Immature natural killer cell (primary cell): ENCODE results near the gene AUP1. TPM values are rescaled to one million over a fixed set of nuclear protein-coding genes. Genes with fewer than 3 reads are reported as not detected.
A peak's percentile ranks its signal among the peaks of the same experiment; 100 is the strongest.

Experiments
- DNase-seq, 3 donors: peaks; one replicate each; pipeline ENCODE4 v3.0.0; 2022; ENCODE audit warnings: mixed read lengths in 1 of 3
- H3K27ac Mint-ChIP-seq, 6 donors: one replicate each; pipeline ENCODE4 v1.8.0; 2020; ENCODE audit warnings: mixed read lengths in 6 of 6, mild to moderate bottlenecking in 5 of 6, inconsistent platforms in 4 of 6, moderate library complexity in 3 of 6
- H3K27me3 Mint-ChIP-seq, 3 donors: one replicate each; pipeline ENCODE4 v1.8.0; 2020 to 2021; ENCODE audit warnings: low read depth in 3 of 3, mild to moderate bottlenecking in 3 of 3, mixed read lengths in 3 of 3, moderate library complexity in 3 of 3, inconsistent platforms in 1 of 3
- H3K36me3 Mint-ChIP-seq, 3 donors: one replicate each; pipeline ENCODE4 v1.8.0; 2020; ENCODE audit warnings: mixed read lengths in 3 of 3, inconsistent platforms in 2 of 3, mild to moderate bottlenecking in 2 of 3
- H3K4me1 Mint-ChIP-seq, 2 donors: one replicate each; pipeline ENCODE4 v1.8.0; 2020; ENCODE audit warnings: inconsistent platforms in 2 of 2, mild to moderate bottlenecking in 2 of 2, mixed read lengths in 2 of 2, moderate library complexity in 1 of 2
- H3K4me3 Mint-ChIP-seq, 5 donors: one replicate each; pipeline ENCODE4 v1.8.0; 2020; ENCODE audit warnings: mild to moderate bottlenecking in 5 of 5, mixed read lengths in 5 of 5, inconsistent platforms in 3 of 5, moderate library complexity in 3 of 5
- H3K9me3 Mint-ChIP-seq, 6 donors: one replicate each; pipeline ENCODE4 v1.8.0; 2020; ENCODE audit warnings: mild to moderate bottlenecking in 6 of 6, mixed read lengths in 6 of 6, inconsistent platforms in 4 of 6, moderate library complexity in 3 of 6
- polyA plus RNA-seq, 3 donors: library from polyadenylated mRNA; unstranded; fragments of 300-500 nt; fragmentation: Illumina TruSeq; gene quantifications; one replicate each; pipeline ENCODE4 v1.2.3, GENCODE V29; 2021

AUP1 gene
- polyA plus RNA-seq, 3 donors from 2014 or later: 107 to 126 (median 118) TPM

DNA sequence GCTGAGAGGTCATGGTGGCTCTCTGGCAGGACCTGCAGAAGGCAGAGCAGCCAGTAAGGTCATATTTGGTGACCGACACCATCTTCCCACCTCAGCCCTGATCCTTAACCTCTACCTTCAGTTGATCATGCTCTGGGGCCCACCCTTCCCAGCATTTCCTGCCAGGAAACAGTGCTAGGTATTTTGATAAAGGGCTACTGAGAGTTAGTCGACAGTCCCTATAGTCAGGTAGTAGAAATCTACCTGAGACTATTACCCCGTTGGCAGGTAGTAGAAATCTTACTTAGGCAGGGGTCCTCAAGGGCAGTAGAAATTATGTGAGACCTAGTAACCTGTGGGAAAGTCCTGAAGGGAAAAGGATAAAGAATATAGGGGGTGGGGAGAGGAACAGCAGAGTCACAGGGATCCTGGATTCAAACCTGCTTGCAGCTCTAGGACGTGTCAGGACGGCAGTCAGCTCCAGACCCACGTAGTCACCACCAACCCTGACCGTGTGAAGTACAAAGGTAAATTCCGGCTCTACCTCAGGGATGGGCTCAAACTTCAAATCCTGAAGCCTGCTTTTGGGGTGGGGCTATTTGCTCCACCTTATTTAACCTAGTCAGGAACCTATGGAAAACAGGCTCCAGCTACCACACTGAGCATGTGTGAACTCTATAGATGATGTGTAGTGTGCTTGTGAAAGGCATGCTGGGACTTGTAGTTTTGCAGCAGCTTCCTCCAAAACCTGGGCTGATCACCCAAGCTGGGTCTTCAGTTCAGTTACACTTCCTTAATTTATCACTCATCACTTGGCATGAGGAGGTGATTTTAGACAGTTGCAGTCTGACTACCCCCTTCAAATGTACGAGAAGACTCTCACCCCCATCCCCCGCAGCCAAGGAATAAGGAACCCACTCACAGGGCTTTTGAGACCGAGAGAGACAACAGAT lies 3.5 kb downstream of the AUP1 start, which contains the start of gene DQX1:
DQX1 (minus strand) TSS at position 515 of the 932 bp plus-strand sequence; CDS start at position 13, 502 bp downstream.
- H3K36me3 Mint-ChIP-seq: peaks cover 12 to 19% (median 15%) of the 10 kb centered on the region in 3 donors
- H3K4me1 Mint-ChIP-seq: peaks cover 27 to 32% of the 10 kb centered on the region in 2 donors
- H3K27me3 Mint-ChIP-seq: peaks cover 9 to 25% (median 12%) of the 10 kb centered on the region in 3 donors
- peak within 1 kb of the TSS in 4 of 6 donors; percentile 8 to 49 (median 32) for H3K27ac Mint-ChIP-seq
- H3K4me3 Mint-ChIP-seq: peak within 1 kb of the TSS; percentile 10 to 40 (median 34)
- no peak for DNase-seq
- no peaks in the 10 kb centered on the region for H3K9me3 Mint-ChIP-seq

DNA sequence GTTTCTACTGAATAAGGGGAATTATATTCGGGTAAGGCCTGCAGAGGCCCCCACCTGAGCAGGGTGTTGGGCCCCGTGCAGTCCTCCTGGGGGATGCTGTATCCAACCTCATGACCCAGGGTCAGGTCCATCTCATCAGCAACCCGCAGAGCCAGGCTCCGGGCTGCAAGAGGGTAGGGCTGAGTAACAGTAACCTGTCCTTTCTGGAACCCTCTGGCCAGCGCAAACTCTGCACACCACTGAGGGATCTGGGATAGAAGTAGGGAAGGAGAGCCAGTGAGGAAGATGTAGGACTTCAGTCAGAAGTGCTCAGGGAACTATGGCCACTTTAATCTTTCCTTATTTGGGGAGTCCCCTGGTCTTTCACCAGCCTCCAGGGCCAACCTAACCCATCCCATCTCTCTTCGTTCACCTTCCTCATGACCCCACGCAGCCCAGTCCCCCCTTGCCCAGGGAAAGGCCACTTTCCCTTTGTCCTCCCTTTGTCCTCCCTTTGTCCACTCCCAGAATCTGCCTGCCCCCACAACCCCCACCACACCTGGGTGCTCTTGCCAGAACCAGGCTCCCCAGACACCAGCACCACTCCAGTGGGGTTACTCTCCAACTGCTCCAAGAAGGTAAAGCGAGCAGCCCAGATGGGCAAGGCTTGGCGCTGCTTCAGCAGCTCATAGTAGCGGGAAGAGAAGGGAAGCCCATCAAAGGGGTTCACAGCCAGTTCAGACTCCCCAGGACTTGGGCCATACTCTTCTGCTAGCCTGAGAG lies 4.4 kb downstream of the AUP1 start:
- H3K4me1 Mint-ChIP-seq: peaks cover 19 to 25% of the 10 kb centered on the region in 2 donors
- H3K4me3 Mint-ChIP-seq: no peak overlapping the region
- no peak overlapping the region for H3K27ac Mint-ChIP-seq
- peaks cover 12 to 19% (median 19%) of the 10 kb centered on the region in 3 donors for H3K36me3 Mint-ChIP-seq
- DNase-seq: no peak
- H3K9me3 Mint-ChIP-seq: no peaks in the 10 kb centered on the region
- peaks cover 5 to 19% (median 11%) of the 10 kb centered on the region in 3 donors for H3K27me3 Mint-ChIP-seq

DNA sequence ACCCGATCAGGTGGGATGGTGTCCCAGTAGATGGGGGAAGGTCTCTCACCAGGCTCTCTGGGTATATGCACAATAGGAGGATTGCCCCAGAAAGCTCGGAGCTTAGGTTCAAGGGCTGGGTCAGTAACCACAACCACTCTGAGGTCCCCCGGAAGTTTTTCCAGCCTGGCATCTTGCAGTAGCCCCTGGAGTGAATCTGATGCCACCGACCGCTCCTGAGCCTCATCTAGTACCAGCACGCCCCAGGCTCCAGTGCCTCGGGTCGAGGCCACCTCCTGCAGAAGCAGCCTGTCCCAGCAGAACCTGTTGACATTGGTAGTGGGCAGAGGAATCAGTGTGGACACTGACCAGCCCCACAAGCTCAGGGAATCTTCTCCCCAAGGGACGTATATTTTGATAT lies 5.5 kb downstream of the AUP1 start:
- H3K4me3 Mint-ChIP-seq: no peak overlapping the region
- no peak overlapping the region for H3K27ac Mint-ChIP-seq
- H3K36me3 Mint-ChIP-seq: peaks cover 12 to 21% (median 19%) of the 10 kb centered on the region in 3 donors
- peaks cover 4 to 15% (median 8%) of the 10 kb centered on the region in 3 donors for H3K27me3 Mint-ChIP-seq
- H3K9me3 Mint-ChIP-seq: no peaks in the 10 kb centered on the region
- no peak for DNase-seq
- H3K4me1 Mint-ChIP-seq: peaks cover 17 to 20% of the 10 kb centered on the region in 2 donors

DNA sequence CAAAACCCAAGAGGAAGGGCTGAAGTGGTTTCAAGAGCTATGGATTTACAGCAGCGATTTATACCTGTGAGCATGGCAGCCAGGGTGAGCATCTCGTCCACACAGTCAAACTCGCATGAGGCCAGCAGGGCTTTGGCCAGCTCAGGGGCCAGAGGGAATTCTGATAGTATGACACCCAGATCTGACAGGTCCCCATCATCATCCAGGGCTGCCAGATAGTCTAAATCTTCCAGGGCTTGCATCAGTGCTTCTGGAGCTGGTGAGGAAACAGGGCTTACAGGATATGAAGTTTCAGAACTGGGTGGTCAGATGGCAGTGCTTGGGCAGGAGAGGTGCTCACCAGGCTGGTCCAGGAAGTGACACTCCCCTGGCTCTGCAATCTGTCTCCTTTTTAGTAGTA lies 7.0 kb downstream of the AUP1 start:
- Mint-ChIP-seq H3K4me3 (no peak overlapping the region), H3K4me1 (peaks cover 2 to 7% of the 10 kb centered on the region in 2 donors), H3K36me3 (peaks cover 12 to 21% (median 14%) of the 10 kb centered on the region in 3 donors), H3K9me3 (no peaks in the 10 kb centered on the region), H3K27me3 (peaks cover 12 to 14% (median 14%) of the 10 kb centered on the region in 3 donors), H3K27ac (no peak overlapping the region)
- no peak for DNase-seq

DNA sequence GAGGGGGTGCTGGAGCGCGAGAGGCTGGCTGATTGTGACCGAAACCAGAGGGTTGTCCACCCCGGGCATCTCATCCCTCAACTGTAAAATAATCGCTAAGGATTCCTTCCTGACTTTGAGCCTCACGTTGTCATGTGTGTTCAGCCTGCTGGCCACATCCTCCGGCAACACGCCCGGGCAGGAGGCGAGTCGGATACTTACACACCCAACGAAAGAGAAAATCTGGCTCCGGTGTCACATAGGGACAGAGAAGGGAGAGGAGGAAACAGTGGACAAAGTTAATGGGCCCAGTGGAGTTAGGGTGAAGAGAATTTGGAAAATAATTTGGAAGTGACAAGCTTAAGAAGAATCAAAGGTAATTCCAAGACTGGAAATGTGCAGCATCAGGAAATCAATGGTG lies 12.9 kb downstream of the AUP1 start:
- Mint-ChIP-seq H3K4me1 (peaks cover 16 to 19% of the 10 kb centered on the region in 2 donors), H3K27ac (no peak overlapping the region), H3K9me3 (peaks cover 0 to 4% (median 0%) of the 10 kb centered on the region in 6 donors), H3K4me3 (peak overlapping the region; percentile 71 to 84 (median 73)), H3K27me3 (peaks cover 37 to 39% (median 38%) of the 10 kb centered on the region in 3 donors), H3K36me3 (peaks cover 0 to 6% (median 0%) of the 10 kb centered on the region in 3 donors)
- no peak for DNase-seq

DNA sequence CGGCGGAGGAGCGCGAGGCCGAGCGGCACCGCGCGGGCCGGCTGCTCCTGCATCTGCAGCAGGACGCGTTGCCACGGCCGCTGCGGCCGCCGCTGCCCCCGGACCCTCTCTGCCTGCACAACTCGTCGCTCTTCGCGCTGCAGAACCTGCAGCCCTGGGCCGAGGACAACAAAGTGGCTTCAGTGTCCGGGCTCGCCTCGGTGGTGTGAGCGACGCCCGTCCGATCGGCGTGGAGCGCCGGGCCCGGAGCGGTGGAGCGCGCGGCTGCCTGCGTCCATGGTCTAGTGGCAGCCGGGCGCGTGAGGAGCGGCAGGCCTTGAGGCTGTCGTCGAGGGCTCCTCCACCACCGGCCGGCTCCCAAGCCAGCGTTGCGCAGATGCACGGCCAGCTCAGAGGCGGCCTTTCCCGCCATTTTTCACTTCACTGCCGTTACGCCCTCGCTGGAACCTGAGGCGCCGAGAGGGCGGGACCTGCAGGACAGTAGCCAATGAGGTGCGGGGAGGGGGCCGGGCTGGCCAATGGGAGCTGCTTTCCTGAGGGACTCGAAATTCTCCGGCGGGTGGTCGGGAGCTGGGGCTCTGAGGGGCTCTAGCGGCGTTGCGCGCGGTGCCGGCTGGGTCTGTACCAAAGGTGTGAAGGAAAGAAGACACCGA lies 13.4 kb downstream of the AUP1 start:
- DNase-seq: peak; percentile 62 to 71 (median 68)
- Mint-ChIP-seq H3K9me3 (peaks cover 0 to 4% (median 0%) of the 10 kb centered on the region in 6 donors), H3K4me3 (peak overlapping the region; percentile 71 to 84 (median 73)), H3K36me3 (peaks cover 0 to 6% (median 0%) of the 10 kb centered on the region in 3 donors), H3K27me3 (peaks cover 39 to 42% (median 39%) of the 10 kb centered on the region in 3 donors), H3K27ac (no peak overlapping the region), H3K4me1 (peaks cover 16 to 19% of the 10 kb centered on the region in 2 donors)

DNA sequence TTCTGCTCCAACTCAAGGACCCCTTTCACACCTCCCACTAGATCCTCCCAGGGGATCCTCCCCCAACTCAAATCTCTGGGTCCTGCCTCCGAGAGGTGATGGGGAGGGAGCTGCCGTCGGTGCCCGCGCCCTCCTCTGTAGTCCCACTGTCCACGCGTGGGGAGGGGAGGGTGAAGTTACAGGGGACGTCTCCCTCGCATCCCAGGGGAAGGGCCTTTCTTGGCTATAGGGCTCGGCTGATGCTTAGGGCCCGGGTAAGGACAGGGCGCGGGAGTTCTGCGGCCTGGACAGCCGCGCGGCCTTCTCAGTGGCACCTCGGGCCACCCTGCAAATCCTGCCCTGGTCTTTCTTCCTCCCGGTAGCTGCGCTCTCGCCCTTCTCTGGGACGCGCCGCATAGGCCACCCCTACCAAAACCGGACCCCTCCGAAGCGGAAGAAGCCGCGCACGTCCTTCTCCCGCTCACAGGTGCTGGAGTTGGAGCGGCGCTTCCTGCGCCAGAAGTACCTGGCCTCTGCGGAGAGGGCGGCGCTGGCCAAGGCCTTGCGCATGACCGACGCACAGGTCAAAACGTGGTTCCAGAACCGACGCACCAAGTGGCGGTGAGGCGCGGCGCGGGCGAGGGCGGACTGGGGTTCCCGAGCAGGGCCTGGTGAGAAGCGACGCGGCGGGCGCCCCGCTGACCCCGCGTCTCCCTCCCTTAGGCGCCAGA lies 14.1 kb downstream of the AUP1 start:
- Mint-ChIP-seq H3K4me3 (peak overlapping the region; percentile 18 to 72 (median 69)), H3K4me1 (peaks cover 16 to 19% of the 10 kb centered on the region in 2 donors), H3K27me3 (peaks cover 40 to 42% (median 41%) of the 10 kb centered on the region in 3 donors), H3K27ac (no peak overlapping the region), H3K9me3 (peaks cover 0 to 4% (median 0%) of the 10 kb centered on the region in 6 donors), H3K36me3 (peaks cover 0 to 5% (median 0%) of the 10 kb centered on the region in 3 donors)
- no peak for DNase-seq

DNA sequence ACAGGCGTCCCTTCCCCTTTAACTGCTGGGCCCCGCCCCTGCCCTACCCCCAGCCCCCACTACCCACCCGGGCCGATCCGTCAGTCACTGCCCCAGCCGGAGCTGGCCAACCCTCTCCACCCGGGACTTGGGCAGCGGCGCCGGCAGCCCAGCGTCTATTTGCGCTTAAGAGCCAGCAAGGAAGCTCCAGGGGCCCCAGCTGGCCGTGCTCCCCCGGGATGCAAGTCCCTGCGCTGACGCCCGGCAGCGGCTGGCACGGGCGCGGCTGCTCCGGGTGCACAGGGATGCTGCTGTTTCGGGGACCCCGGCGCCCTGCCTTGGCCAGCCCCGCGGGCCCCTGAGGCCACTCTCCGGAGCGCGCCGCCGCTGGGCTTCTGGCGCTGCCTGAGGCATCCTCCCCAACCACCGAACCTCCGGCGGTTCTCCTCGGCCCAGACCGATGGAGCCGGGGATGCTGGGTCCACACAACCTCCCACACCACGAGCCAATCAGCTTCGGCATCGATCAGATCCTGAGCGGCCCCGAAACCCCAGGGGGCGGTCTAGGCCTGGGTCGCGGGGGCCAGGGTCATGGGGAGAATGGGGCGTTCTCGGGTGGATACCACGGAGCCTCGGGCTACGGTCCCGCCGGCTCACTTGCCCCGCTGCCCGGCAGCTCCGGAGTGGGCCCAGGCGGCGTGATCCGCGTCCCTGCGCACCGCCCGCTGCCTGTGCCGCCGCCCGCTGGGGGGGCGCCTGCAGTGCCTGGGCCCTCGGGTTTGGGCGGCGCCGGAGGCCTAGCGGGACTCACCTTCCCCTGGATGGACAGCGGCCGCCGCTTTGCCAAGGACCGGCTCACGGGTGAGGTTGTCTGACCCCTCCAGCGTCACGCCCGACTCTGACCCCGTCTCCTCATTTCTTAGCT lies 14.9 kb downstream of the AUP1 start, which contains the start of gene TLX2:
TLX2 (plus strand) TSS at position 83 of the 903 bp plus-strand sequence; CDS start at position 440, 357 bp downstream.
- Mint-ChIP-seq H3K36me3 (no peaks in the 10 kb centered on the region), H3K27ac (no peak within 1 kb of the TSS), H3K4me1 (peaks cover 16 to 19% of the 10 kb centered on the region in 2 donors), H3K27me3 (peaks cover 38 to 42% (median 42%) of the 10 kb centered on the region in 3 donors), H3K9me3 (peaks cover 0 to 4% (median 0%) of the 10 kb centered on the region in 6 donors), H3K4me3 (peak within 1 kb of the TSS; percentile 18 to 72 (median 25))
- DNase-seq: no peak

DNA sequence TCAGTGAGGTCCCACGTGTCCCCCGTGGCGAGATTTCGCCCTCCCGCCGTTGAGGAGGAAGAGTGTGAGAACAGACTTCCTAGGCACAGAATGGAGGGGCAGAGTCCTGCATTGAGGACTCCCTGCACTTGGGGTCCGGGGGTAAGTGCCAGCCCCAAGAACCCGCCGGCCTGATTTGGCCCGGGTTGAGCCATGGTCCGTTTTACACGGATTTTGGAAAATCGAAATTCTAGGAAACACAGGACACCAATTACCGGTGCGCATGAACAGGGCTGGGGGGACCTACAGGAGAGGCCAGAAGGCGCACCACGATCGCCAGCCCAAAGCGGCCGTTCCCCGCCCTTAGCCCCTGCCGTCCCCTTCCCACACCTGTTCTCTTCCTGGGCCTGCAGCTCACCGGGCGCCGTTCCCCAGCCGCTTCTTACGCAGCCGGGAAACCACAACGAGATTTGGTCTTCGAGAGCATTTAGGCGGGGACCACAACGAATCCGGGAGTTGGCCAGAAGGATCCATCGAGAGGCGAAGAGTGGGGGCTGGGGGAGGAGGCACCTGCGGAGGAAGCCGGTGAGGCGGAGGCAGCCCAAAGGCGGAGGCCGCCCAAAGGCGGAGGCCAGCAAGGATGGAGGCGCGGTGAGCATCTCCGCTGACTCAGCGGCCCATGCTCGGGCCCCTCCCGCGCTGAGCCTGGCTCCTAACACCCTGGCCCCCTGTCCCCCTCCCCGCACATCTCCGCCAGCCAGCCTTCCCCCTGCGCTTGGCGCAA lies 15.7 kb downstream of the AUP1 start:
- peaks cover 16 to 19% of the 10 kb centered on the region in 2 donors for H3K4me1 Mint-ChIP-seq
- DNase-seq: no peak

DNA sequence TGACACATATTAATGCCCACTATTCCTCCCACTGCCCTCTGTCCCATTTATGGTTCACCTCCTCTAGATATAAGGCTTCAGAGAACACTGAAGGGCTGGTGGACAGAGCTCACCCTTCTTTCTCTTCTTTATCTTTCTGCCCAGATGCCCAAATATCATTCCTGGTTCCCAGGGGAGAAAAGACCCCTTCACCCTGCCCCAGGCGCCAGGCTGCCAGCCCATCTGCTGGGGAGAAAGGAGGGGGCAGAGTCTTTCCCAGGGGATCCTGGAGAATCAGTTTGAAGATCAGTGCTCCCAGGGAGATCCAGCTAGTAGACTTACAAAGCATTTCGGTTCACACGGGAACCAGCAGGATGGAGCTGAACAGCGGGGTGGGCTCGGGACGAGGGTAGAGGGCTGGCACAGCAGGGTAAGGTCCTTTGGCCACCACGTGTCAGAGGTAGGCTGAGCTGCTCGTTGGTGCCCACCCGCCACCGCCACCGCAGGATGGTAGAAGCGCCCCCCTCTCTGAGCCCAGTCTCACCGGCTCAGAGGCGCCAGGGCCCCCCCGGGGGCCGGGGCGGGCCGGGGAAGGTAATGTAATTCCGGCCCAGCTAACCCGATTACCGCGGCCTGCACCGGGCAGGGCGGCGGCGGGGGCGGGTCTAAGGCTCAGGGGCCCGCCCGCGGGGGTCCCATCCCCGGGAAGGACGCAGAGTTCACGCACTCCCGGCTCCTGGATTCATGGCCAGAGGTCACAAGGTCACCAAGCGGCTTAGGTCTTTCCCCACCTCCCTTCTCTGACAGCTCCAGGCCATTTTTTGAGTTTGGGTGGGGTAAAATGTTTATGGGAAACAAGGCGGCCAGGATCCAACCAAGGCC lies 16.5 kb downstream of the AUP1 start:
- H3K4me1 Mint-ChIP-seq: peaks cover 24 to 27% of the 10 kb centered on the region in 2 donors
- H3K36me3 Mint-ChIP-seq: no peaks in the 10 kb centered on the region
- DNase-seq: no peak
- H3K27me3 Mint-ChIP-seq: peaks cover 29 to 45% (median 35%) of the 10 kb centered on the region in 3 donors
- H3K27ac Mint-ChIP-seq: no peak overlapping the region
- H3K4me3 Mint-ChIP-seq: peak overlapping the region in 1 of 5 donors; percentile 23
- H3K9me3 Mint-ChIP-seq: peaks cover 0 to 4% (median 0%) of the 10 kb centered on the region in 6 donors

More for the DNA sequence above, 15.7 kb downstream of the AUP1 start:
- no peak overlapping the region for H3K27ac Mint-ChIP-seq
- H3K27me3 Mint-ChIP-seq: peaks cover 32 to 42% (median 42%) of the 10 kb centered on the region in 3 donors
- H3K36me3 Mint-ChIP-seq: no peaks in the 10 kb centered on the region
- peak overlapping the region in 2 of 5 donors; percentile 21 to 30 for H3K4me3 Mint-ChIP-seq
- H3K9me3 Mint-ChIP-seq: peaks cover 0 to 4% (median 0%) of the 10 kb centered on the region in 6 donors
